DMS 273 treated with DMSO at 0.1 percent for 48 hours (cell line): ENCODE data around the gene NUCKS1.
A peak's percentile ranks its signal among the peaks of the same experiment; 100 is the strongest.
"Not testable (repeated sequence)": the region's sequence is repeated elsewhere in the genome, so short reads cannot be mapped to it uniquely, and the experiment has no call there.

ENCODE experiments used
- DNase-seq: peaks from one replicate; lab custom pipeline; 2025; lab: John Stamatoyannopoulos, UW

NUCKS1 gene

GRCh38 chr1:205729945-205730610 is 19.9 kb downstream of the NUCKS1 start:
- no peak for DNase-seq

GRCh38 chr1:205726619-205727125 is 23.3 kb downstream of the NUCKS1 start:
- DNase-seq: no peak

DNA sequence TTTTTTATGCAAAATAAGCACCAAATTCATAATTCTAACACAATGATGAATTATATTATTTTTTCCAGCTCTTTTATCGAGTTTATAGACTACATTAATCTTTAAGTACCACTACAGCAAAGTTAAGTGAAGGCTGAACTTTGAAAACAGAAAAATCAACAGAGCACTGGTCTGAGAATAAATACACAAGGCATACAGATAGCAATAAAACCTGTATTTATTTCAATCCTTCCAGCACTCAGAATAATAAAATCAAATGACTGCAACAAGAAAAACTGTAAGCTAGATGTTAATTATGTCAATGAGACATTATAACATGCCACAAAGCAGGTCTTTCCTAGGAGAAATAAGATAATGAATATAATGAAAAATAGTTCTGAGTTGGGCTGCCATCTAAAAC is 24.5 kb downstream of the NUCKS1 start:
- DNase-seq: no peak

DNA sequence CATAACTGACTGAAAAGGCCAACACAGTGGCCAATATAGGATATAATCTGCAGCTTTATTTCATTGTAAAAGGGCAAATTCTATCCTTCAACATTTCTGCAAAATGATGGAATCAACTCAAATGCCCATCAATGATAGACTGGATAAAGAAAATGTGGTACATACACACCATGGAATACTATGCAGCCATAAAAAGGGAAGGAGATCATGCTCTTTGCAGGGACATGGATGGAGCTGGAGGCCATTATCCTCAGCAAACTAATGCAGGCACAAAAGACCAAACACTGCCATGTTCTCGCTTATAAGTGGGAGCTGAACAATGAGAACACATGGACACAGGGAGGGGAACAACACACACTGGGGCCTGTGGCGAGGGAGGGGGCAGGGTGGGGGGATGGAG is 29.2 kb downstream of the NUCKS1 start:
- DNase-seq: not testable (repeated sequence)

- no peak for DNase-seq
These were observed 30.2 kb downstream of the NUCKS1 start for GRCh38 chr1:205719762-205720161.

GRCh38 chr1:205719015-205719414 is 31.0 kb downstream of the NUCKS1 start:
- DNase-seq: no peak

DNA sequence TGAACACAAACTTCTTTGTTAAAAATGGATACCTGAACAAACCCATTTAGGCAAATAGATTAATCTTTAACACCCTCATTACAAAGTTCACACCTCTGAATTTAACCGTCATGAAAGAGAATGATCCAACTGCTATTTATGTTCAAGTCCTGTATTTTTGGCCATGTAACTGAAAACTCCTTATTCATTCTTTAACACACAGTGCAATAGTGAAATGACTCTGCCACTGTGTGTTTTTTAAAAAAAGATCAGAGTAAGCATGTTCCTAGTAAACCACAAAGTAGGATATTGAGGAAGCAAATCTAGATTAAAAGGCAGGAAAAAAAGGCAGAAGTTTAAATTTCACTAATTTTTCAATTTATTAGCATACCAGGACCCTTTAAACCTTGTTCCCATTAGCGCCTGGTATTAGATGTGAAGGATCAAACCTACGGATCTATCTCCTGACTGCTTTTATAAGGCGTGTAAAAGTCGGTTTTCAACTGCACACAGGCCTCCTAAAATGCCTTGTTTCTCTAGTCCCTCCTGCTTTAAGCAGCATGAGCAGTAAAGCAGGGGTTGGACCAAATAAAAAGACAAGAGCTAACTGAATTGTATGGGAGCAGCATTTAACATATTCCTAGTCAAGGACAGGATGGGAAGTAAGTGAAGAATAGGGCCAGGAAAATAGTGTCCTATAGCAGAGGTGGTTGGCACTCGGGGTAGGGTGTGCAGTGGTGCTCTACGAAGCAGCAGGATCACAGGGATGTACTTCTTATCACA is 33.4 kb downstream of the NUCKS1 start:
- no peak for DNase-seq

GRCh38 chr1:205715628-205716027 is 34.4 kb downstream of the NUCKS1 start:
- no peak for DNase-seq

DNA sequence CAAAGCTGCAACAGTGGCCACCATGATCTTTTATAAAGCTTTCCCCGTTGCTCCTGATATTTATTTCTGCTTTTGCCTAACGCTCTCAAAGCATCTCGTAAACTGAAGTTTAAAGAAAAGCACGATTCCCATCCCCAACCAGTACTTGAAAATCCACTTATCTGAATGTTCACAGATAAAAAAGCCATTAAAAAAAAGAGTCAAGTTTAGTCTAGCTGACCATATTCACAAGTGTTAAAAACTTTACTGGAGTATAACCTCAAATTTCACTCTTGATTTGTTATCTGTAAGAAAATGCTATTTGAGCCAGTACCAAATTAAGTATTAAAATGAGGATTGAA is 35.1 kb downstream of the NUCKS1 start:
- no peak for DNase-seq

- no peak for DNase-seq
These were observed 35.6 kb downstream of the NUCKS1 start for GRCh38 chr1:205714190-205714905.

DNA sequence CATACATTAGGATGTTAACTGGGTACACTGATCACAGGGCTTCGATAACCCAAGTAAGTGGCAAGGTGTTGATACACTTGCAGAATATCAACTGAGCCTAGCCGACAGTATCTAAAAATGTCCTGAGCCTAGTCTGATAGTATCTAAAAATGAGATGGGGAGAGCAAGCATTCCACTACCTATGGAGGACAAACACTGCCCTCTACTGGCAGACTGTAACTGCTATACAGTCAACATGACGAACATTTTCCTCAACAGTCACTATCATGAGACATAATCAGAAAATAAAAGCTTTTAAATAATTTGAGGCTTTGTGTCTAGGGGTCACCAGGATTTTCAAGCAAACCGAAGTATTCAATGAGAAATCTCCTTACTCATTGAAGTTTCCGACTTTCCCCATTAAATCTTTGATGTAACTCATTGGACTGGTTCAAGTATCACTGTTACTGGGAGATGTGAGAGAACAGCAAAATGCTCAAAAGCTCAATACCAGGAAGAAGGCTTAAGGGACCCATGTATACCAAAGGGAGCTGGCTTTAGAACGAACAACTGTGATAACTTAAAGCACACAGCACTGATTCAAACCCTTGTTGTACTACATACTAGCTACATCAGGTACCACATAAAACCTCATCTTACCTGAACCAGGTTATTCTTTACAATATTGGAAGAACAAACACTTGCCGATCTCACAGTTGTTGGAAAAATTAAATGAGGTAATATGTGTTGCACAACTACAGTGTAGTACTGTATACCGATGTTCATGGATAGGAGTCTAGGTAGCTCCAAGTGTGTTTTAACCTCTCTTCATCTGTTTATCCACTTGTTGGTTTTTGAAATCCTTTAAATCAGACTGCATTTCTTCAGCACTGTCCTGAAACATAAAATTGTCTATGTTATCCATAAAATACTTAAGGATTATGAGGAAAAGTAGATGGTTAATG is 38.6 kb downstream of the NUCKS1 start:
- DNase-seq: peak; percentile 55

DNA sequence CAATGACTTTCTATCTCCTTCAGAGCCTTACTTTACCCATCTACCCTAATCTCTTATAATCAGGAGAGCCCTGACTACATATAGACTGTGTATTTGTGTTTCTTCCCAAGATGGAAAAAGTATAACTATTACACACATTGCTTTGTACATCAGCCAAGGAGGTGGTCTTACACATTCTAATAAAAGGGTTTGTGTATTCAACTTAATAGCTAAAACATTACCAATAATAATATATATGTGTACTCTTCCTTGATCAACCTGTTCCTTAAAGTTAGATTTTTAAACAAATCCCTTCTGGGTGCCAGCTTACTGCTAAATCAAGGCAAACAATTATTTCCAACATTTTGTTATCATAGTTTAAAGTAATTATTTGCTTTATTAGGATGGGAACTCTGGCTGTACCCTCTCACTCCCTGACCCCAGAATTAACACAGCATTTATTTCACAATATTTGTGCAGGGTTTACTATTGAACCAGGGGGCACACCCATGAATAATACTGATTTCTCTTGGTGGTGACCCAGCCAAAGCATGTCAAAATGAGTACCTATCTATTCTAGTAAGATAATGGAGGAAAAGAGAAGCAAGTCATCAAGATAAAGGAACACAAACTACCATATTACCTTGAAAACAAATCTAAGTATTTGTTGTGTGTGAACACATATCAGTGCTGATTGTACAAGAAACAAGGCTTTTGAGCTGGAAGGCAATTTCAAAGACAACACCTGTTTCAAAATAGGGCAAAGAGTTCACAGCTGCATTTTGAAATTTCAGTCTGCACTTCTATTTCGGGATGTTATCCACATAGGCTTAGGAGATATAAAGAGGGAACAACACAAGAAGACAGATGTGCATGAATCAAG is 39.5 kb downstream of the NUCKS1 start:
- no peak for DNase-seq

DNA sequence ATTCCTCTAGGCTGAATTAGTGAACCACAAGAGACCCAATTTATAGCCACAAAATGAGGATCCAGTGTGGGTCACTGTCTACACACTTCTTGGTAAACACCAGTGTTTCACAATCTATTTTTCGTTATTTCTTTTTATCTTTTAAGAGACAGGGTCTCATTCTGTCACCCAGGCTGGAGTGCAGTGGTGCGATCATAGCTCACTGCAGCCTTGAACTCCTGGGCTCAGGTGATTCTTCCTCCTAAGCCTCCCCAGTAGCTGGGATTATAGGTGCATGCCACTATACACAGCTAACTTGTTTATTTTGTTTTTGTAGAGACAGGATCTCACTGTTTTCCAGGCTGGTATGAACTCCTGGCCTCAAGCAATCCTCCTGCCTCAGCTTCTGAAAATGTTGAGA is 40.3 kb downstream of the NUCKS1 start:
- no peak for DNase-seq

- no peak for DNase-seq
These were observed 41.0 kb downstream of the NUCKS1 start for GRCh38 chr1:205709059-205709398.

DNA sequence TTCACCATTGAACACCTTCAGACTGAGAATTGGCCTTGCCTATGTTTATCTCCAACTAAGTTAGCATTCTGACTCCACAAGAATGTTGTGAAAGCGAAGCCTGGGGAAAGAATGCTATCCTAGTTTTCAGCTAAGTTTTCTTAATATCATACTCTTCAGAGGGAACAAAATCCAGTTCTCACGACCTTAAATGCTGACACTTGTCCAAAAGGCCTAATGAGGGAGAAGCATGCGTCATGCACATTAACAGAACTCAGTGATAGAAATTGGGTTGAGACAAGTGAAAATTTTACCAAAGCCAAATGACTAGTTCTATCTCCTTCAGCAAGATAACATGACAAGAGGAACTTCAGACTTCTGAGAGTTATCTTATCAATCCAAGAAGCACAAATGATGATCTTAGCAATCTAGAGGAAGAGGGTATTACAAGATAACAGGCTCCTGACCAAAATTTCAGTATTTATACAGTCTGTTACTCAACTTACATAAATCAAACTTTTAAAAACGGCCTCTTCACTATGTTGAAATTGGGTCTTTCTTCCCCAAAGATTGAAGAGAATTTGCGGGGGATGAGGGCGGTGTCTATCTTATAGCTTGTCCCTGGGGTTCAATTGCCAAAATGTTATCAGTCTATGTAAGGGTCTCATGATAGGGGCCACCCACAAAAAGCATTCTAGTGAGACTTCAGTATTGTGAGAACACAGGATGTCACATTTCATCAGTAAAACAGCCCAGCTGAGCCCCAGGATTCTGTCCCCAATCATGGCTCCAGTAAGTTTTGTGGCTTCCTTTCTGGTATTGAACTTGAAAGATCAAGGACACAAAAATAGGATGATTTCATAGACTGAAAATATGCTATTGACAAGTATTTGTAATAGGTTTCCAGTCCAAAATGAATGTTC is 43.1 kb downstream of the NUCKS1 start:
- no peak for DNase-seq

- no peak for DNase-seq
These were observed 45.1 kb downstream of the NUCKS1 start for GRCh38 chr1:205704903-205705302.

DNA sequence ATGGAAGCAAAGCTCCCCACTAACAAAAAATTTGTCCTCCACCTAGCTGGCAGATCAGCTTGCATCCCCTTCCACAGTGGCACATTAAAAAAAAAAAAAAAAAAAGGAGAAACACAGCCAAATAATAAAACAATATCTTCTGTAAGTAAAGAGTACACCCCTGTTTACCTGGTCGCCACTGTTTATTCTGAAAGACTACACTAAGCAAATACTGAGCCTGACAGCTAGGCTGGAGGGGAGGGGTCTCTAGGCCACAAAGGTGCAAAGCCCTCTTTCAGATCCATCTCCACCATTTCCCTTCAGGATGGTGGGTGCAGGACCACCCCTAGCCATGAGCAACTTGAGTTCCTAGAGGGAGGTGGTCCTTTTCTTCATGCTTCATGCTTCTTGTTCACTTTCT is 46.9 kb downstream of the NUCKS1 start:
- no peak for DNase-seq

- no peak for DNase-seq
These were observed 48.1 kb downstream of the NUCKS1 start for GRCh38 chr1:205701891-205702290.

GRCh38 chr1:205701420-205701819 is 48.6 kb downstream of the NUCKS1 start:
- DNase-seq: no peak

GRCh38 chr1:205700865-205701401 is 49.0 kb downstream of the NUCKS1 start:
- no peak for DNase-seq
